Measurements from ENCODE around the gene SDC1.

Gene SDC1

DNA sequence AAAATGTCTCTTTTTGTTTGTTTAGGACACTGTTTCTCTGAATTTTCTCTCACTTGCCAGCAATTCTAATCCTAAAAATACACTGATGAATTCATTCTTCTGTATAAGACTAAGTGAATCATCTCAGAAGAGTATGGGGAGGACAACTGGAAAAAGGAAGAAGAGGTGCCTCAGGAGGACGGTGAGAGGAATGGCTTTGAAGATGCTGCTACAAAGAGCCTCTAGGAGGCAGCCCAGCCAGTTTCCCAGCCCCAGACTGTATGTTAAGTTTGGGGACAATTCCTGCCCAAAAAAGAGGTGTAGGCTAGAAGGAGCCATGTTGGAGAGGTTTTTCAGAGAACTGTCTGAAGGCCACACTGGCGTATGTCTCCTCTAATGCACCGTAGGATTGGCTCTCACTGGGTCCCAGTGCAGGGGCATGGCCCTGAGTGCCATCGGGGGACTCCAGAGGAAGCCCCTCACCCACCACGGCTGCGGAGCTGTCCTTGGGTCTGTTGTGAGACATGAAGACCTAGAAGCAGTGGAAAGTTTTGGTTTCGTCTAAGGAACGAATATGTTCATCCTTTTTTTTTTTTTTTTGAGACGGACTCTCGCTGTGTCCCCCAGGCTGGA lies 3.1 kb upstream of the SDC1 start:
- no peak for DNase-seq

DNA sequence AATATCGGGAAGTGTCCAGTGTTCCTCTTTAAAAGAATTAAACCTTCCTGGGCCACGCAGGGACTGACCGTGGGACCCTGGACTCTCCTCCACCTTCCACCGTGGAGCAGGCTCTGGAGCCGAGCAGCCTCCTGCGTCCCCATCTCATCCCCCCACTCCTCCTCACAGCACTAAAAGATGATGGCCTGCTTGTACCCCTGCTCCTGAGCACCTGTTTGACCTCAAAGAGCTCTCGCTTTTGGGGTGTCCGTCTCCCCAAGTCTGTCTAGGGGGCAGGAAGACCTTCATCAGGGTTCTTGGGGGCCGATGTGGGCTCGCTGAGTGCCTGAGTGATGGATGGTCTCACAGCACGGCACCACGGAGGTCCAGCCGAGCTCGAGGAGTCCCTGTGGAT lies 1.2 kb upstream of the SDC1 start:
- no peak for DNase-seq

DNA sequence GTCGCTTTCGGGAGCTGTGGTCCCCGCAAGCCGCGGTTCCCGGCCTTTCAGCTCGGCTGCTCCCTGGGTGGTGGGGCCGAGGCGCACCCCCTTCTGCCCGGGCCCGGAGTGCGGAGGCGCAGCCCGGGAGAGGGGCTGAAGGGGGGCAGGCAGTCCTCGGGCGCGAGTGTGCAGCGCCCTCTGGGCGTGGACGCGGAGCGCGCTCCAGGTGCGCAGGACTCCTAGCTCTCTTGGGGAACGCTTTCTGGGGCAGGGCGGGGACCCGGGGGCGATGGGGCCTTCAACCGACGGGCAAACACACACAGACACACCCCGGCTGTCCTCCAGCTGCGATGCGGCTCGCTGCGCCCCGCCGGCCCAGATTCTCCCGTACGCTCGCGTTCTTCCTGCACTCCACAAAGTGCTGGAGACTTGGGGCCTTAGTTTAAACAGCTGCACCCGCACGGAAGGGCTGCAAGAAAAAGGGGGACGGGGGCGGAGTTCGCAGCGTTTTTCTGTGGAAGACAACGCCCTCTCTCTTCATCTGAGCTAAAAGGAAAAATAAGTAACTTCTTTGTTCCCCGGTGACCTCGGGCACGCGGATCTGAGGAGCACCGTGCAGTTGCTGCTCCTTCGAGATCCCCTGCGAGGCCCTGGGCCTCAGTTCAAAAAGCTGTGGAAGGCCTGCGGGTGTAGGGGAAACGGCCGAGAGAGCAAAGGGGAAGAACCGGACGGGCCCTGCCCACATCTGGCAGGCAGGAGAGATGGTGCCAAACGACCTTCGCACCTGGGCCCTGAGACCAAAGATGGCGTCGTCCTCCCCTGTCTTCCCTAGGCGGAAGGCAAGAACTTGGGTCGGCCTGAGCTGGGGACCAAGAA lies 593 bp upstream of the SDC1 start:
- DNase-seq: peak; percentile 32 to 64 (median 49)

DNA sequence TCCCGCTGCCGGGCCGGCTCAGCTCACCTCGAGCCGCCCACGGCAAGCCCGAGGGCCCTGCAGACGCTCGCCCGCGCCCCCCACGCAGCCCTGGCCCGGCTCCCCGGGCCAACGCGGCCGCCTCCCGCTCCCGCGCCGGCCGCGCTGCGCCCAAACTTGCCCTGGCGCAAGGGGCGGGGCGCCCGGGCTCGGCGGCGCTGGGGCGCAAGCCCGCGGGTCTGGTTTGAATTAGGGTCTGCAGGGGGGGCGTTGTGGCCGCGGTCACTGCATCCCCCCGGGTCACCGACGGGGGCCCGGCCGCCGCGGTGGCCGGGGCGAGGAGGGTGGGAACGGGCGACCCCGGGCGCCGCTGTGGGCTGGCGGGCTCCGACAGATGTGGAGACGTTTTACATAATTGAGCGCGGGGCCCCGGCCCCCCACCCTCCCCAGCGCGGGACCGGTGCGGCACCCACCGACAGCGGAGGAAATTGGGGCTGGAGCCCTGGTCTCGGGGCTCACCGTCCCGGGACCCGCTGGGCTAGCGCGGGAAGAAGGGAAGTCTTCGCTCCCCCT lies 690 bp downstream of the SDC1 start:
- DNase-seq: peak in 2 of 3 donors; percentile 47 to 61

DNA sequence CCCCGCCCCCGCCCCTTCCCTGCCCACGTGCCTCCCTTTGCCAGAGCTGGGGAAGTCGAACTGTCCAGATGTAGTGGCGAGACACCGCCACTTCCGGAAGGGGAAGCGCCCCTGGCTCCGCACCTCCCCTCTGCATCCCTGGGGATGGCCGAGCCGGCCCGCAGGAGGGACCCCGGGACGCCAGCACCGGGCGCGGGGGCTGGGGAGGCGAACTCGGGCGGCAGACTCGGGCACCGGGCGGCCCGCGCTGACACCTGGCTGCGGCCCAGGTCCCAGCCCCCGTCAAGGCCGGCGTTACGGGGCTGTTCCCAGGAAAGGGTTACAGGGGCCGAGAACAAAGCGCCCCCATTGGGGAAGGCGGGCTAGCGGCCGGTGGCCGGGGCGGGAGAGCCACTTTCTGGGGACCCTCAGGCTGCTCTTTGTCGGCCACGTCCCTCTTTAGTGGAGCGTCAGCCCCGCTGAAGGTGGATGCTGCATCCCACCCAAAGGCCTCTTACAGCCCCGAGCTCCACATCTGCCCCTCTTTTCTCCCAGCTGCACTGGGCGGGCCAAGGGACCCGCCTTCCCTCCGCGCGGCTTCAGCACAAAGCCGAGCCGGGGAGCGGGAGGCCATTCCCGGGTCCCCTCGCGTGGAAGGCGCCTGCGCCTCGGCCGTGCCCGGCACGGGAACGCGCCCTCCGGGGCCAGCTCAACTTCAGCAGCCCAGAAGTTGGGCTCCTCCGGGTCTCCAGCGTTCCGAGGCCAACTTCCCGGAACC lies 1.3 kb downstream of the SDC1 start:
- peak in 2 of 3 donors; percentile 35 to 70 for DNase-seq

DNA sequence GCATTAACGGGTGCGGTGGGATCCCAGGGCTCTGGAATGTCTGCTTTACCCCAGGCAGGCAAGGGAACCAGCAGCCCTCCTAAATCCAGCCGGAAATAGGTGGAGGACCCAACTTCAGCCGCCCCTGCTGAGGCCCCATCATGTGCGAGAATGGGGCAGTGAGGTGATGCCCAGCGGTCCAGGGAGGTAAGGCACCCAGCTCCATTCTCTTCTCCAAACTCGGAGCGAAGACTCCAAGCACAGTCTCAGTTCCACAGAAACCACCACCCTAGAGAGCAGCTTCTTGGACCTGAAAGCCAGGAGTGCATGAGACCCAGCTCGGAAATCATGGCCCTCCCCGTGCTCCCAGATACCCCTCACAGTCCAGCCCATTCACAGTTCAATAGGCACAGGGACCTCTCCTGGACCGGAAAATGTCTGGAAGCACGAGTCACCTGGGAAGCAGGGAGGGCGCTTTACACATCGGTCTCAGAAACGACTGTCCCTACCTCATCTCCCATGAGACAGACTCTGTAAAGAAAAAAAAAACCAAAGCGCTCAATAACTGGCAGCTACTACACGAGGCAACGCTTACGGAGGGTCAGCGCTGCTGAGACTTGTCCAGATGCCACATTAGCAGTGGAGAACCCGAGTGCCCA lies 2.0 kb downstream of the SDC1 start:
- DNase-seq: no peak

DNA sequence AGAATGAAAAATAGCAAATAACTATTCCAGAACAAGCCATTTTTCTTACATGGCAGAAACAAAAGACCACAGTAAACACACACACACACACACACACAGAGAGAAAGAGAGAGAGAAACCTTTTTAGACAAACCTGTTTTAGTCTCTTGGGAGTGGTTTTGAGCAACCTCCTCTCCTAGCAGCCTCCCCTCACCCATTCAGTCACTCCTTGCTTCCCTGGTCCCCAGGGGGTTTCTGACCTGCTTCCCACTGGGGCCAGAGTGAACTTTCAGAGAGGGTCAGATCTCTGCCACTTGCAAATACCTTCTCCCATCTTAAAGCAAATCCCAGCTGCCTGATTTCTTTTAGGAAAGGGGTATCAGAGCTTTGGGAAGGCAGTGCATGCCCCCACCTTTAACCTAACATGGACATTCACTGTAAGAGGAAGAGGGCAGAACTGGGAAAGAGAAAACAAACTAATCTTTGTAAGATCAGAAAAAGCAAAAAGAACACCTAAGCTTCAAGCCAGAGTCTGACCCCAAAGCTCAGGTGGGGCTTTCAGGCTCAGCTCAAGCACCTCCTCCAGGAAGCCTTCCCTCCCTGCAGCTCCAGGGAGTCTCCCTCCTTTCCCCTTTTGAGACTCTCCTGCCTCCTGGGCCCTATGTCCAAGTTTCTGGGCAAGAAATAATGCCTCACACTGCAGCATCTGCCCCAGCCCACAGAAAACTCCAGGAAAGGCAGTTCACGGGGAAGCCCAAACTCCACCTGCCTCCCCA lies 2.7 kb downstream of the SDC1 start:
- no peak for DNase-seq

DNA sequence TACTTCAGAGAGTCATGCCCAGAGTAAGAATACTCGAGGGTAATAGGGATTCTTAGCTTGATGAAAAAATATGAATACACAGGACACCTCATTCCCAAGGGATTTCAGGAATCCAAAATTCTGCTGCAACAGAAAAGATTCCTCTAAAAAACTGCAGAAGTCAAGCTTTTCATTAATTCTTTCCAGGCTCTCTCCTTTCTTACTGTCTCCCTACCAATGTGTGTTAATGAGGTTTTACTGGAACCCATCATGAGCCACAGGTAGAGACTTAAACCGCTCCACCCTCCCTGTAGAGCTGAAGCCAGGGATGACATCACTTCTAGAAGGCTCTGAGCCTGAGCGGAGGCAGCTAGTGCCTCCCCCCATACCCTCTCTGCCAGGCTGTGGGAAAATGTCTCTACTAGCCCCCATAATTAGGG lies 3.4 kb downstream of the SDC1 start:
- DNase-seq: no peak

DNA sequence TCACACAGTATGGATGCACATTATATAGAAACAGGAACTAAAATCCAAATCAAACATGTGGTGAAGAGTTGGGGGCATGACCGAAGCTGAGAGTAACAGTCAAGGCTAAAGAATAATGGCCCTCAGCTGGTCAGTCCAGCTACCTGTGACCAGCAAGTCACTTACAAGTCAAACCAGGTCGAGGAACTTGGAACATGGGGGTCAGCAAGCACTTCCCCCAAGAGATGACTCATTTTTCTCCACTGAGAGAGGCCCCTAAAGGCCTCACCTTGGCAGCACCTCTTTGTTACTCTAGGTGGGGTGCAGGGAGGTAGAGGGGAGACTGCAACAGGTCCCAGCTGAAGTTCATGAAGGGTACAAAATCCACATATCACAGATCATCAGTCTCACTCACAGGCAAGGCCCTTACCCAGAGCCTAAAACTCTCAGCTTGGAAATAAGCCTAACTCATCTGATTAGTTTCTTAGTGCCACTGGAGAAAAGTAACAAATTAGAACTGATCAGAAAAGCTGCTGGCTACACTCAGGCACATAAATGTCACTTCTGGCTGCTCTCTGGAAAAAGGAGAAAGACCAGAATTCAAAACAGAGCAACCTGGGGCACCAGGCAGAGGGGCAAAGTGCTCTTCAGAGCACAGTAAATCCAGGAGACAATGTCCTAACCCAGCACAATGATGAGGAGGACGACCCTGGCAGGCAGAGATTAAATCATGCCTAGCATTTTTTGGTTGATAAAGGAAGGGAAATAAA lies 4.0 kb downstream of the SDC1 start:
- DNase-seq: no peak

DNA sequence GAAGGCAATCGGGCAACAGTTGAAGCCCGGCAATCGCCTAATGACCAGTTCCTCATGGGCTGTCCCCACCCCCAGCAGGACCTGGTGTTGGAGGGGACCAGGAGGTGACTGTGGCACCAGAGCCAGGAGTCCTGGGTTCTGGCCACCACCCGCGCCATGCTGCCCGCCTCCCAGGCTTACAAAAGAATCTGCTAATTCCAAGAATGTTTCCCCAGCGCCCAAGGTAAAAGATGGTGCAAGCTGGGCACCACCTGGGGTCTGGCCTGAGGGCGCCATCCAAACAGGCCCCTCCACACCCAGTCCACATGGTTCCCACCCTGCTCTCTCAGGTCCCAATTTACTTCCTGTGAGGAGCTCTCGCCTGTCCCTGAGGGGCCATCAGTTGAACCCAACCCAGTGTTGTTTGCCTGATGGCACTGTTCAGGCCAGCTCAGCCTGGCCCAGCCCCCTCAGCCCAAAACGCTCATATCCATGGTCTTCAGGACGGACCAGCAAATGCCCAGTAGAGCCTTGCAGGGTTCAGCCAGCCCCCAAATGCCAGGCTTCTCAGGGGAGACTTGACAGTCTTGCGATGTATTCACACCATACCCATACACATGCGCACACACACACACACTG lies 5.1 kb downstream of the SDC1 start:
- DNase-seq: no peak

DNA sequence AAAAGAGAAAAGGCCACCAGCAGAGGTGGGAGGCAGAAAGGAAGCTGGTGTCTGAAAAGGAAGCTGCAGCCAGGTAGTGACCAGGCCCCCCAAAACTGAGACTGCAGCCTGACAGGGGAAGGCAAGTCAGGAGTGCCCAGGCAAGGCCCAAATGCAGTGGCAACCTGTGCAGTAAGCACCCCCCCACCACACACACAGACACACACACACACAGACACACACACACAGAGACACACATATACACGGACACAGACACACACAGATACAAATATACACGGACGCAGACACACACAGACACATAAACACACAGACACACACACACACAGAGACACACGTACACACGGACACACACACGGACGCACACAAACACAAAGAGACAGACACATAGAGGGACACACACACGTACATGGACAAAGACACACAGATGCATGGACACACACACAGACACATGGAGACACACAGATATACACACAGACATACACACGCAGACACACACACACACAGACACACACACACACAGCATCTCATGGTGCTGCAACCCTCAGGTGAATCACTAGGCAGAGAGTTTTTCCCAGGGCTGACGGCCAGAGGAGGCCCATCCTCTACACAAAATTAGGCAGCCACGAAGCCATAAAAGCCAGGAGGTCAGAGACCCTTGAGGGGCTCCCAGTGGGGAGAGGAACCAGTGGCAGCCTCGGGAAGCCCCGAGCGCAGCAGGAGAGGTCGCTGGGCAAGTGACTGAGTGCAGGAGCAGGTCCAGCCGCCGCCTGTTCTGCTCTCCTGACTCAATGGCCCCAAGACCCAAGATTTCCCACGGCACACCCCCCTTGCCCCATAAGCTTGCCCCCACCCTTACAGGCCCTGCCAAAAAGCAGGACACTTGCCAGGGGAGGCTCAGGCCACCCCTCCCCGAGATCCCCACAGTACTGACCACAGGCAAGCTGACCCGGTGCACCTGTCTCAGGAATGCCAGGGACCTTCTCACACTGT lies 6.3 kb downstream of the SDC1 start:
- no peak for DNase-seq

DNA sequence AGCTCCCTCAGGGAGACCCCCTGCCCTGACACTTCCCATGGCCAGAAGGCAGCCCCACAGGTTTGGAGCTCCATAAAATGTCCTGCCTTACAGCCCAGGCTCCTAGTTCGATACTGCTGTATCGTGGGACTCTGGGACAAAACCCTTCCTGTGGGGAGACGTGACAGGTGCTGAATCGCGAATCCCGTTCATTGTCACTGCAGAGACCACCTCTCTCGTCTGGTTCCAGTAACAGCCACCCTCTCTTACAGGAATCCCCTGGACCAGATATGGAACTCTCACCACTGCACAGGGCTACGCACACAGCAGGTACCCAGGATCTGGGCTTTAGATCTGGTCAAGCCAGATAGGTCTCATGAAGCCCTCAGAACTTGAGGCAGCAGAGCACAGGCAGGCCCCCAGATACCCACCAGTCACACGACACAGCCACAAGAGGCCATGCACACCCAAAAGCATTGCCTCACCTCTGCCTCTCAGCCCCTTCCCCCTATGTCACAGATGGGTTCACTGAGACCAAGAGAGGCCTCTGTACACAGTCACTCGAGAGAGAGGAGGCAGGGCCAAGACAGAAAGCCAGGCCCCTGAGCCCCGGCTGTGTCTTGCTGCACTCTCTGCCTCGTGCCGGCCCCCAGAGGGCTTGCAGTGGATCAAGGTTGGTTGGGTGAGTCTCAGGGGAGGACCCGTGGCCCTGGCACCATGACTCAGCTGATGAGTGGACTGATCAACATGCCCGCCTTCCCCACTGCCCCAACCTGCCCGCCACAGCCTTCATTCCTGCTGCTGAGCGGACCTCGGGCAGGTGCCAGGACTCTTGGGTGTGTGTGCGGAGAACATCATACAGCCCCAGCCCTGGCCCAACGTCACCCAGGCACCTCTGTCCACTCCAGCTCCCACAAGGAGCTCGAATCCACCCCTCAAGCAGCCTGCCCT lies 7.6 kb downstream of the SDC1 start:
- DNase-seq: no peak

DNA sequence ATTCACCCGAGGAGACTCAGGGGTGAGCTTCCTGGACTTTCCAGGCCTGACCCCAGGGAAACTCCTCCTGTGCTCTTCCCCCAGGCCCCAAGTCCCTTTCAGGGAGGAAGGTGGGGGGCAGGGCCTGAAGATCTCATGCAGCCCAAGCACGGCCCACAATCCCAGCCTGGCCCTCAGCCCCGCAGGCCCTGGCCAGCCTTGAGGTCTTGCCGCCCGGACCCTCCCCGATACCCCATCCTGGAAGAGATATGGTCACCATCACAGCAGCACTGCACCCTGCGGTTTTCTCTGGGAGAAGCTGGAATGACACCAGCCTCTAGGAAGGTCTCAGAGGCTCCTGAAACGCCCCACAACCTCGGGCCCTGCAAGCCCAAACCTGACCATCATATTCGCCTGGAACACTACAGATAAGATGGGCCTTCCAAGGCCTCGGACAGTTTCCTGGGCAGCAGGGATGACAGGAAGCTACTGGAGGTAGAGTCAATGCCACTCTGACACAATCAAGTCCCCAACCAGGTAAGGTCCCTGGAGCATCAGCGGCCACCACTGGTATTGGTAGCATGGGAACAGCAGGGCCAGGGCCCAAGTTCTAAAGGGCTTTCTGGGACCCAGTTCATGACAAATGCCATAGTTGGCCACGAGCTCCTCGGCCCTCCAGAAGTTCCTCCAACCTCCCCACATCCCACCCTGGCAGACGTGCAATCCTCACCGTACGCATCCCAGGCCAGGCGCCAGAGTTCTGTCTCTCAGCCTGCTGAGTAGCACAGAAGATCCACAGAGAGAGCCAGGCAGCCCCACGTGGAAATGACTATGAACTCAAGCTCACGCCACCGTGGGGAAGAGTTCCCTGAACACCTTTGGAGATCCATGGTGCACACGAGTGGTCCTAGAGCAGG lies 8.6 kb downstream of the SDC1 start:
- no peak for DNase-seq

DNA sequence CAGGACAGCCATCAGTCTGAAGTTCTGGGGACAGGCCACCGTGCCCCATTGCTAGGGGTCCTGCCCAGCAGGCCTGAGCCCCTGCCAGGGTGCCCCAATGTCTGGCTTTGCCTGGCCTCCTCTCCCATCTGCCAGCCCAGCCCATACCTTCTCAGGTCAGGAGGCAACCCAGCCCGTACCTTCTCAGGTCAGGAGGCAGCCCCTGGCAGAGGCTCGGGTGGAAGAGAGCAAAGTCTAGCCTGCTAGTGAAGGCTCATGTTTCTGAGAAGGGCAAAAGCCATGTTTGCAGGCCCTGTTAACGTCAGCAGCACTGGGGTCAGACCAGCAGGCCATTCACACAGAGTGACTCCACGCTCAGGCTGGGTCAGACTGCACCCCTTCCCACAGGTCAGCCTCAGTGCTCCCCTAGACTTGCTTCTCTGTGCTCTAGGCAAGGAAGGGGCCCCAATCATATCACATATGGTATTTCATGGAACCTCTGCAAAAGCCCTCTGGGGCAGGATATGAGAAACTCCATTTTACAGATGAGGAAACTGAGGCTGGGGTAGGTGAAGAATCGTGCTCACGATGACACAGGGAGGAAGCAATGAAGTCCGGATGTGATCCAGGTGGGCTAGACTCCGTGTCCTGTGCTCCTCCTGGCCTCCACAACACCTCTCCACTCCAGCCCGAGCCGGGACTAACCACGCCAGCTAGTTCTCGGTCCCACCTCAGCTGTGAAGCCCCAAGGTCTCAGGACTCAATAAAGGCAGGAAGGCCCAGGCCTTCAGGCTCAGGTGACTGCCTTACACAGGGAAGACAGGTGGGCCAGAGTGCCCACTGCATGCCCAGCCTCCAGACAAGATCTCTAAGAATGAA lies 9.5 kb downstream of the SDC1 start:
- no peak for DNase-seq

DNA sequence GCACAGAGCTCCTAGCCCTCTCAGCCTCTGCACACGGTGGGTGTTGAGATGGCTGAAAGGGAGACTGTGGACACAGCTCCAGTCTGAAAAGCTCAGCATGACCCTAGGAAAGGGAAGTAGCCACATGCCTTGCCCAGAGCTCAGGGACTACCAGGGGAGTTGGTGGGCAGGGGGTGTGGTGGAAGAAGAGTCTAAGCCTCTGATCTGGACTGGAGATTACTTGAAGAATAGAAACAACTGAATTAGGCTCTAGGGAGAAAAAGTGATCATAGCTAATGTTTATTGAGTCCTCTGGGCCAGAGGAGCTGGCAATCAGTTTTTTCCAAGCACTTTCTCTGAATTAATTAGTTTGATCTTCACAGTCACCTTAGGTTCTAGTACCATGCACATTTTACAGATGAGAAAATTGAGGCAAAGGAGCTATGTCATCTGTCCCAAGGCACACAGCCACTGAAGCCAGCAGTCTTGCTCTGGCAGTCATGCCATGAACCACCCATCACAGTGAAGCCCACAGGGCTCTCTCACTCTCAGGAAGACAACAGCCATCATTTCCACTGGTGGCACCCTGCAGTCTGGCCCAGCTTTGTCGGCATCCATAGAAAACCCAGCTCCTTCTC lies 10.3 kb downstream of the SDC1 start:
- DNase-seq: no peak
